MM.1S (cell line): ENCODE measurements around the gene FOXO6.

Experiments
- EZH2phosphoT487 ChIP-seq: fragments of 300-600 bp; sonication (generic); IDR thresholded peaks from 2 replicates; pipeline ENCODE4 v1.6.1; 2018; ENCODE audit warnings: antibody characterized with exemption, low read length
- TF ChIP-seq, protein P1 (sequence below): fragments of 300-600 bp; sonication (generic); IDR thresholded peaks from 2 replicates; pipeline ENCODE4 v1.5.1; 2016; ENCODE audit warnings: antibody characterized with exemption, low read length, mixed read lengths

DNA sequence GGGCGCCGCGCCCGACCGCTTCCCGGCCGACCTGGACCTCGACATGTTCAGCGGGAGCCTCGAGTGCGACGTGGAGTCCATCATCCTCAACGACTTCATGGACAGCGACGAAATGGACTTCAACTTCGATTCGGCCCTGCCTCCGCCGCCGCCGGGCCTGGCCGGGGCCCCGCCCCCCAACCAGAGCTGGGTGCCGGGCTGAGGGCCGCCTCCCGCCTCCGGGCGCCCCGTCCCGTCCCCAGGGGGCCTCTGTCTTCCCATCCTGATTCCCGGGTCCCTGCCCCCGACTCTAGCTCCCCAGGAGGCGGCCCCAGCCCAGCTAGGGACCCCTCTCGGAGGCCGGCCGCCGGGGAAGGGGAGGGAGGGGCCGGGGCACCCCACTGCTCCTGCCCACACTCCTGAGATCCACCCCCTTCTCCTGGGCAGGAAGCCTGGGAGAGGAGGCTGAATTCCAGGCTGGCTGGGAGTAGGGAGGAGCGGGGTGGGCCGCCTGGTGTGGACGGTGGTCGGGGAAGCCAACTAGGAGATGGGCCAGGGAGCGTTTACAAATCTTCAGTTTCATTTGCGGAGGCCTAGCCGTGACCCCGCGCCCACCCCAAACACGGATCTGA lies 21.4 kb downstream of the FOXO6 start:
- TF ChIP-seq EZH2phosphoT487: no peak
- TF ChIP-seq, protein P1, sequence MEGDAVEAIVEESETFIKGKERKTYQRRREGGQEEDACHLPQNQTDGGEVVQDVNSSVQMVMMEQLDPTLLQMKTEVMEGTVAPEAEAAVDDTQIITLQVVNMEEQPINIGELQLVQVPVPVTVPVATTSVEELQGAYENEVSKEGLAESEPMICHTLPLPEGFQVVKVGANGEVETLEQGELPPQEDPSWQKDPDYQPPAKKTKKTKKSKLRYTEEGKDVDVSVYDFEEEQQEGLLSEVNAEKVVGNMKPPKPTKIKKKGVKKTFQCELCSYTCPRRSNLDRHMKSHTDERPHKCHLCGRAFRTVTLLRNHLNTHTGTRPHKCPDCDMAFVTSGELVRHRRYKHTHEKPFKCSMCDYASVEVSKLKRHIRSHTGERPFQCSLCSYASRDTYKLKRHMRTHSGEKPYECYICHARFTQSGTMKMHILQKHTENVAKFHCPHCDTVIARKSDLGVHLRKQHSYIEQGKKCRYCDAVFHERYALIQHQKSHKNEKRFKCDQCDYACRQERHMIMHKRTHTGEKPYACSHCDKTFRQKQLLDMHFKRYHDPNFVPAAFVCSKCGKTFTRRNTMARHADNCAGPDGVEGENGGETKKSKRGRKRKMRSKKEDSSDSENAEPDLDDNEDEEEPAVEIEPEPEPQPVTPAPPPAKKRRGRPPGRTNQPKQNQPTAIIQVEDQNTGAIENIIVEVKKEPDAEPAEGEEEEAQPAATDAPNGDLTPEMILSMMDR: no peak
